IMR-90 (cell line): ENCODE data around the gene NIT1. TPM values are rescaled to one million over a fixed set of nuclear protein-coding genes. Genes with fewer than 3 reads are reported as not detected.

Source experiments
- ATAC-seq: fragments of 200-7000 bp; cut with Tn5 transposase; 2 replicates; pipeline ENCODE4 v1.9.1; 2020; ENCODE audit warnings: low read depth, mild to moderate bottlenecking, moderate library complexity
- BruUV-seq: library from RNA; stranded (reverse); fragments of 400-500 nt; replicated peaks from 2 replicates; lab custom pipeline; 2021; lab: Mats Ljungman, UMichigan
- CTCF ChIA-PET: fragments of 300-600 bp; formaldehyde crosslinking; extraction: SDS; loops from one replicate; lab custom pipeline; 2021; ENCODE audit warnings: antibody characterized with exemption; lab: Yijun Ruan, JAX
- POLR2A ChIA-PET: fragments of 300-600 bp; sonication (Branson Sonifier 250); formaldehyde crosslinking; loops from one replicate; lab custom pipeline; 2022; ENCODE audit warnings: antibody characterized with exemption; ENCODE audit not compliant: unreplicated experiment; lab: Charles Lee
- DNase-seq: peaks from one replicate; pipeline ENCODE4 v3.0.0; 2013
- H2AFZ ChIP-seq: replicated peaks from 2 replicates; pipeline ENCODE3; 2013; ENCODE audit warnings: low read length, mild to moderate bottlenecking; ENCODE audit not compliant: poor library complexity
- H2AK5ac ChIP-seq: 2 replicates; pipeline ENCODE4 v1.6.1; 2013; ENCODE audit warnings: low read depth, low read length, inconsistent platforms
- H2AK9ac ChIP-seq: replicated peaks from 2 replicates; pipeline ENCODE3; 2013; ENCODE audit warnings: mild to moderate bottlenecking, low read depth, low read length, moderate library complexity; ENCODE audit not compliant: poor library complexity
- H2BK120ac ChIP-seq: 2 replicates; pipeline ENCODE4 v1.6.1; 2013; ENCODE audit warnings: low read depth, low read length, inconsistent platforms
- H2BK15ac ChIP-seq: 3 replicates; pipeline ENCODE4 v1.6.1; 2013; ENCODE audit warnings: low read depth, low read length, inconsistent platforms
- H2BK20ac ChIP-seq: 2 replicates; pipeline ENCODE4 v1.6.1; 2013; ENCODE audit warnings: low read depth, mild to moderate bottlenecking, inconsistent platforms, low read length, moderate library complexity
- H2BK5ac ChIP-seq: 2 replicates; pipeline ENCODE4 v1.6.1; 2013; ENCODE audit warnings: mild to moderate bottlenecking, low read depth, low read length, inconsistent platforms; ENCODE audit not compliant: poor library complexity, severe bottlenecking
- H3K14ac ChIP-seq: replicated peaks from 2 replicates; pipeline ENCODE4 v1.6.1; 2013; ENCODE audit warnings: low read depth, low read length, inconsistent platforms
- H3K18ac ChIP-seq: 2 replicates; pipeline ENCODE4 v1.6.1; 2013; ENCODE audit warnings: low read depth, low read length, control low read depth
- H3K23ac ChIP-seq: 2 replicates; pipeline ENCODE4 v1.6.1; 2013; ENCODE audit warnings: low read depth, low read length, inconsistent platforms
- H3K27ac ChIP-seq: 2 replicates; pipeline ENCODE4 v1.5.1; 2013; ENCODE audit warnings: mild to moderate bottlenecking, control low read depth, low read length; ENCODE audit not compliant: insufficient read depth
- H3K27me3 ChIP-seq: 2 replicates; pipeline ENCODE4 v1.6.1; 2013; ENCODE audit warnings: low read length; ENCODE audit not compliant: control insufficient read depth, insufficient read depth
- H3K36me3 ChIP-seq: 2 replicates; pipeline ENCODE4 v1.6.1; 2013; ENCODE audit warnings: low read length, mixed read lengths; ENCODE audit not compliant: control insufficient read depth, insufficient read depth
- H3K4ac ChIP-seq: 2 replicates; pipeline ENCODE4 v1.6.1; 2013; ENCODE audit warnings: low read depth, low read length, inconsistent platforms
- H3K4me1 ChIP-seq: 2 replicates; pipeline ENCODE4 v1.6.1; 2013; ENCODE audit warnings: low read length, mixed read lengths; ENCODE audit not compliant: control insufficient read depth, insufficient read depth
- H3K4me2 ChIP-seq: 2 replicates; pipeline ENCODE4 v1.6.1; 2013; ENCODE audit warnings: low read depth, mild to moderate bottlenecking, control low read depth, low read length, moderate library complexity
- H3K4me3 ChIP-seq: 2 replicates; pipeline ENCODE4 v1.5.1; 2013; ENCODE audit warnings: low read depth, mild to moderate bottlenecking, control low read depth, low read length, moderate library complexity; ENCODE audit not compliant: insufficient read depth
- H3K56ac ChIP-seq: 2 replicates; pipeline ENCODE4 v1.6.1; 2013; ENCODE audit warnings: low read length, inconsistent platforms; ENCODE audit not compliant: insufficient read depth; ENCODE audit errors: extremely low read depth
- H3K79me1 ChIP-seq, 2 experiments: 2 replicates each; pipeline ENCODE4 v1.6.1; 2013; ENCODE audit warnings: low read length in 2 of 2, inconsistent platforms in 1 of 2, low read depth in 1 of 2
- H3K9ac ChIP-seq: 2 replicates; pipeline ENCODE4 v1.6.1; 2013; ENCODE audit warnings: low read depth, low read length, control low read depth
- H3K9me1 ChIP-seq: 2 replicates; pipeline ENCODE4 v1.6.1; 2013; ENCODE audit warnings: low read length, inconsistent platforms; ENCODE audit not compliant: insufficient read depth
- H3K9me3 ChIP-seq: 2 replicates; pipeline ENCODE4 v1.6.1; 2013; ENCODE audit warnings: low read length; ENCODE audit not compliant: control insufficient read depth, insufficient read depth
- H4K20me1 ChIP-seq: 2 replicates; pipeline ENCODE4 v1.6.1; 2013; ENCODE audit warnings: low read length, inconsistent platforms; ENCODE audit not compliant: insufficient read depth
- H4K5ac ChIP-seq: 2 replicates; pipeline ENCODE4 v1.6.1; 2013; ENCODE audit warnings: mild to moderate bottlenecking, low read depth, low read length, control low read depth
- H4K8ac ChIP-seq, 2 experiments: 2 replicates each; pipeline ENCODE4 v1.6.1; 2013; ENCODE audit warnings: low read depth in 2 of 2, low read length in 2 of 2, control low read depth in 1 of 2, inconsistent platforms in 1 of 2
- H4K91ac ChIP-seq: 2 replicates; pipeline ENCODE4 v1.6.1; 2013; ENCODE audit warnings: low read depth, low read length, inconsistent platforms; ENCODE audit not compliant: insufficient read depth
- BHLHE40 ChIP-seq: fragments of 150-350 bp; IDR thresholded peaks from 2 replicates; pipeline ENCODE4 v1.6.1; 2016; ENCODE audit warnings: mild to moderate bottlenecking, low read depth, low read length
- CEBPB ChIP-seq: IDR thresholded peaks from 2 replicates; pipeline ENCODE4 v1.6.1; 2012; ENCODE audit warnings: low read depth, low read length, improper control_type of control experiment
- CHD1 ChIP-seq: IDR thresholded peaks from 2 replicates; pipeline ENCODE4 v1.6.1; 2012; ENCODE audit warnings: low read depth, low read length, improper control_type of control experiment
- FOS ChIP-seq: fragments of 150-350 bp; IDR thresholded peaks from 2 replicates; pipeline ENCODE4 v1.6.1; 2016; ENCODE audit warnings: low read depth, low read length
- MAFK ChIP-seq: IDR thresholded peaks from 2 replicates; pipeline ENCODE4 v1.6.1; 2012; ENCODE audit warnings: low read depth, low read length, improper control_type of control experiment
- MAZ ChIP-seq: IDR thresholded peaks from 2 replicates; pipeline ENCODE4 v1.6.1; 2012; ENCODE audit warnings: low read depth, mild to moderate bottlenecking, low read length, improper control_type of control experiment, moderate library complexity, borderline replicate concordance
- MXI1 ChIP-seq: IDR thresholded peaks from 2 replicates; pipeline ENCODE4 v1.6.1; 2012; ENCODE audit warnings: low read depth, mild to moderate bottlenecking, low read length, moderate library complexity, borderline replicate concordance
- NFE2L2 ChIP-seq: fragments of 150-350 bp; IDR thresholded peaks from 2 replicates; pipeline ENCODE4 v1.6.1; 2016; ENCODE audit warnings: low read depth, mild to moderate bottlenecking, low read length
- POLR2A ChIP-seq: IDR thresholded peaks from 2 replicates; pipeline ENCODE4 v1.6.1; 2012; ENCODE audit warnings: mild to moderate bottlenecking, low read depth, low read length
- RAD21 ChIP-seq: IDR thresholded peaks from 2 replicates; pipeline ENCODE4 v1.6.1; 2012; ENCODE audit warnings: low read length, improper control_type of control experiment
- RCOR1 ChIP-seq: IDR thresholded peaks from 2 replicates; pipeline ENCODE4 v1.6.1; 2012; ENCODE audit warnings: mild to moderate bottlenecking, low read length, improper control_type of control experiment; ENCODE audit not compliant: insufficient replicate concordance
- RFX5 ChIP-seq: IDR thresholded peaks from 2 replicates; pipeline ENCODE4 v1.8.0; 2012; ENCODE audit warnings: low read depth, mild to moderate bottlenecking, low read length, moderate library complexity
- SMC3 ChIP-seq: fragments of 150-350 bp; IDR thresholded peaks from 2 replicates; pipeline ENCODE4 v1.6.1; 2016; ENCODE audit warnings: low read depth, mild to moderate bottlenecking, antibody characterized with exemption, low read length, moderate library complexity
- WGBS, 2 experiments: methylation state at CpG; one replicate each; pipeline versions ENCODE4 v1.1.5 to v1.1.7; 2013; ENCODE audit warnings: missing lambda C conversion rate in 2 of 2; ENCODE audit not compliant: insufficient read length in 1 of 2; ENCODE audit errors: extremely low coverage in 2 of 2; 5-methylcytosine and 5-hydroxymethylcytosine counted together
- dilution Hi-C: fragments of 300-500 bp; cut with HindIII; formaldehyde crosslinking; loops from one replicate; pipeline ENCODE4 v1.14.3; 2018; ENCODE audit warnings: low sequenced_read_pairs; ENCODE audit not compliant: unreplicated experiment
- in situ Hi-C: fragments of 300-500 bp; cut with MboI; formaldehyde crosslinking; loops from 3 replicates; pipeline ENCODE4 v1.14.3; 2019; ENCODE audit warnings: low sequenced_read_pairs, inconsistent platforms, mixed read lengths
- intact Hi-C: fragments of 100-400 bp; cut with micrococcal nuclease; formaldehyde crosslinking; loops from 2 replicates; pipeline ENCODE4 v1.10.0; 2022
- polyA plus RNA-seq, 3 experiments: library from polyadenylated mRNA; depleted of rRNA; stranded (reverse); fragments of >200 nt; gene quantifications; 2 replicates each; pipeline ENCODE4 v1.2.3, GENCODE V29; 2012; ENCODE audit warnings: low replicate concordance in 1 of 3
- total RNA-seq: library from RNA; depleted of rRNA; stranded (reverse); fragments of >200 nt; gene quantifications from 2 replicates; pipeline ENCODE4 v1.2.3, GENCODE V29; 2012
- TF ChIP-seq, protein P1 (sequence below): fragments of 150-350 bp; IDR thresholded peaks from 2 replicates; pipeline ENCODE4 v1.6.1; 2017; ENCODE audit warnings: mild to moderate bottlenecking, antibody characterized with exemption, low read length, low read depth
- TF ChIP-seq, protein P2 (sequence below): conservative IDR thresholded peaks from 2 replicates; pipeline ENCODE4 v1.5.1; 2012; ENCODE audit warnings: mild to moderate bottlenecking, low read depth, low read length, improper control_type of control experiment
- TF ChIP-seq, protein P3 (sequence below): fragments of 150-350 bp; IDR thresholded peaks from 2 replicates; pipeline ENCODE4 v1.6.1; 2016; ENCODE audit warnings: low read depth, mild to moderate bottlenecking, low read length, moderate library complexity, borderline replicate concordance

The NIT1 gene
- total and polyA plus RNA-seq, 2 of the 4 experiments (the other 2 are of a cell fraction) = 22.8 to 33.6 TPM

DNA sequence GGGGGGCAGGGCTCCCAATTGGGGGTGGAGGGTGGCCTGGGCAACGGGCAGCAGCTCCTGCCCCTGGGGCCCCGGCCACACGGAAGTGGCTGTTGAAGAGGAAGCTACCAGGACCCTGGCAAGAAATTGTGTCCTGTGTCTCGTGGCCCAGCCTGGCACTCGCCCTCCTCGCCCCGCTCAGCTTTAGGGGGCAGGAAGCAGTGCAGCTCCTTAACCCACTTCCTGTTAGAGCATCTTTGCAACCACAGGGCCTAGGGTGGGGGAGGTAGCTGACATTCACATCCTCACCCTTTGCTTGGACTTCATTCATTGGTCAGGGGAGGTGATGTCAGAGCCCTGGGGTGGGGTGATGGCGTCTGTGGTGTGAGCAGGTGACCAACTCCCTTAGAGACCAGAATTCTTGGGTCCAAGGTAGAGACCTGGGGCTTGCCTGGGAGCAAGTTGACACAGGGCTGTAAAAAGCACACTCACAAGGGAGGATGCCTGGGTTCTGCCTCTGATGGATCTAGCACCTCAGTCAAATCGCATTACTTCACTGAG, 48.1 kb upstream of the NIT1 start, which contains the start of gene ARHGAP30:
TSS of gene ARHGAP30 (minus strand) at position 161 of the 540 bp plus-strand sequence. CDS start 267 bp downstream, outside the sequence.
- no peak for ATAC-seq
- H3K9me3 ChIP-seq = no peaks in the 10 kb centered on the region
- no peak within 1 kb of the TSS for H2BK120ac ChIP-seq
- no peak within 1 kb of the TSS for H3K4ac ChIP-seq
- H3K36me3 ChIP-seq = no peaks in the 10 kb centered on the region
- no peak within 1 kb of the TSS for H3K18ac ChIP-seq
- TF ChIP-seq BHLHE40 (no peak), RFX5 (no peak), MXI1 (no peak), MAZ (no peak), FOS (no peak), POLR2A (no peak), MAFK (no peak), NFE2L2 (no peak), CHD1 (no peak), CEBPB (no peak), SMC3 (no peak), RCOR1 (no peak), RAD21 (no peak)
- TF ChIP-seq, protein P1, sequence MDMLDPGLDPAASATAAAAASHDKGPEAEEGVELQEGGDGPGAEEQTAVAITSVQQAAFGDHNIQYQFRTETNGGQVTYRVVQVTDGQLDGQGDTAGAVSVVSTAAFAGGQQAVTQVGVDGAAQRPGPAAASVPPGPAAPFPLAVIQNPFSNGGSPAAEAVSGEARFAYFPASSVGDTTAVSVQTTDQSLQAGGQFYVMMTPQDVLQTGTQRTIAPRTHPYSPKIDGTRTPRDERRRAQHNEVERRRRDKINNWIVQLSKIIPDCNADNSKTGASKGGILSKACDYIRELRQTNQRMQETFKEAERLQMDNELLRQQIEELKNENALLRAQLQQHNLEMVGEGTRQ = no peak
- TF ChIP-seq, protein P2, sequence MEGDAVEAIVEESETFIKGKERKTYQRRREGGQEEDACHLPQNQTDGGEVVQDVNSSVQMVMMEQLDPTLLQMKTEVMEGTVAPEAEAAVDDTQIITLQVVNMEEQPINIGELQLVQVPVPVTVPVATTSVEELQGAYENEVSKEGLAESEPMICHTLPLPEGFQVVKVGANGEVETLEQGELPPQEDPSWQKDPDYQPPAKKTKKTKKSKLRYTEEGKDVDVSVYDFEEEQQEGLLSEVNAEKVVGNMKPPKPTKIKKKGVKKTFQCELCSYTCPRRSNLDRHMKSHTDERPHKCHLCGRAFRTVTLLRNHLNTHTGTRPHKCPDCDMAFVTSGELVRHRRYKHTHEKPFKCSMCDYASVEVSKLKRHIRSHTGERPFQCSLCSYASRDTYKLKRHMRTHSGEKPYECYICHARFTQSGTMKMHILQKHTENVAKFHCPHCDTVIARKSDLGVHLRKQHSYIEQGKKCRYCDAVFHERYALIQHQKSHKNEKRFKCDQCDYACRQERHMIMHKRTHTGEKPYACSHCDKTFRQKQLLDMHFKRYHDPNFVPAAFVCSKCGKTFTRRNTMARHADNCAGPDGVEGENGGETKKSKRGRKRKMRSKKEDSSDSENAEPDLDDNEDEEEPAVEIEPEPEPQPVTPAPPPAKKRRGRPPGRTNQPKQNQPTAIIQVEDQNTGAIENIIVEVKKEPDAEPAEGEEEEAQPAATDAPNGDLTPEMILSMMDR = no peak
- TF ChIP-seq, protein P3, sequence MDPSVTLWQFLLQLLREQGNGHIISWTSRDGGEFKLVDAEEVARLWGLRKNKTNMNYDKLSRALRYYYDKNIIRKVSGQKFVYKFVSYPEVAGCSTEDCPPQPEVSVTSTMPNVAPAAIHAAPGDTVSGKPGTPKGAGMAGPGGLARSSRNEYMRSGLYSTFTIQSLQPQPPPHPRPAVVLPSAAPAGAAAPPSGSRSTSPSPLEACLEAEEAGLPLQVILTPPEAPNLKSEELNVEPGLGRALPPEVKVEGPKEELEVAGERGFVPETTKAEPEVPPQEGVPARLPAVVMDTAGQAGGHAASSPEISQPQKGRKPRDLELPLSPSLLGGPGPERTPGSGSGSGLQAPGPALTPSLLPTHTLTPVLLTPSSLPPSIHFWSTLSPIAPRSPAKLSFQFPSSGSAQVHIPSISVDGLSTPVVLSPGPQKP = no peak
- no peak within 1 kb of the TSS for H4K91ac ChIP-seq
- H2AK9ac ChIP-seq = peak within 1 kb of the TSS; percentile 28
- no peaks in the 10 kb centered on the region; the same call in none of the 2 replicates for H4K20me1 ChIP-seq
- no peaks in the 10 kb centered on the region for H3K79me1 ChIP-seq
- H3K4me3 ChIP-seq = no peak within 1 kb of the TSS
- 60% methylated on average over 1 of the region's 9 CpGs; no CpG with 5 or more reads in 1 of the 2 experiments for WGBS, 2 experiments
- H3K4me1 ChIP-seq = no peaks in the 10 kb centered on the region
- no peak within 1 kb of the TSS for H3K56ac ChIP-seq
- no peak within 1 kb of the TSS for H3K9ac ChIP-seq
- H2BK15ac ChIP-seq = no peak within 1 kb of the TSS
- H2AK5ac ChIP-seq = no peak within 1 kb of the TSS; the same call in 1 of the 2 replicates
- H2BK20ac ChIP-seq = no peak within 1 kb of the TSS
- intact Hi-C loops = no loop called here
- dilution Hi-C loops = no loop called here
- H2AFZ ChIP-seq = peak within 1 kb of the TSS; percentile 63
- no peak within 1 kb of the TSS for H3K23ac ChIP-seq
- ChIA-PET CTCF (no interaction called here), POLR2A (no interaction called here)
- BruUV-seq = no TSS peak
- no peak within 1 kb of the TSS for H4K5ac ChIP-seq
- H3K9me1 ChIP-seq = no peaks in the 10 kb centered on the region
- H3K27ac ChIP-seq = no peak within 1 kb of the TSS
- H3K4me2 ChIP-seq = no peak within 1 kb of the TSS
- H2BK5ac ChIP-seq = no peak within 1 kb of the TSS
- in situ Hi-C loops = no loop called here
- no peak for DNase-seq
- no peak within 1 kb of the TSS for H3K14ac ChIP-seq
- H3K27me3 ChIP-seq = no peaks in the 10 kb centered on the region; the same call in 1 of the 2 replicates
- no peak within 1 kb of the TSS for H4K8ac ChIP-seq
